ENCODE measurements around the gene TOMM34. TPM values are rescaled to one million over a fixed set of nuclear protein-coding genes. Genes with fewer than 3 reads are reported as not detected.

TOMM34 gene
- 100 to 1,000 TPM in 1 of 9 donors, 10 to 100 TPM in 8; 20.7 to 178 (median 52.1) TPM for total RNA-seq
- 100 to 1,000 TPM in 1 of 3 donors, 10 to 100 TPM in 2; 17.8 to 120 (median 30.7) TPM for polyA plus RNA-seq
- long read RNA-seq, donor 1, transcript TOMM34-201 (7 exons, 2,062 nt): major isoform, 81 of 142 reads
- long read RNA-seq, donor 1, partial matches to known transcripts: 56 of 142 reads
- long read RNA-seq, donor 1, other reads (novel, unspliced or antisense): 5 of 142 reads
- long read RNA-seq, donor 2, transcript TOMM34-201 (7 exons, 2,062 nt): major isoform, 39 of 87 reads
- long read RNA-seq, donor 2, partial matches to known transcripts: 40 of 87 reads
- long read RNA-seq, donor 2, other reads (novel, unspliced or antisense): 8 of 87 reads
- long read RNA-seq, donor 3, transcript TOMM34-201 (7 exons, 2,062 nt): major isoform, 47 of 92 reads
- long read RNA-seq, donor 3, partial matches to known transcripts: 40 of 92 reads
- long read RNA-seq, donor 3, other reads (novel, unspliced or antisense): 5 of 92 reads
- long read RNA-seq, donor 4, transcript TOMM34-201 (7 exons, 2,062 nt): major isoform, 34 of 41 reads
- long read RNA-seq, donor 4, partial matches to known transcripts: 0 of 41 reads
- long read RNA-seq, donor 4, other reads (novel, unspliced or antisense): 7 of 41 reads
- long read RNA-seq, donor 5, transcript TOMM34-201 (7 exons, 2,062 nt): major isoform, 133 of 147 reads
- long read RNA-seq, donor 5, partial matches to known transcripts: 3 of 147 reads
- long read RNA-seq, donor 5, other reads (novel, unspliced or antisense): 11 of 147 reads
- long read RNA-seq, donor 6, transcript TOMM34-201 (7 exons, 2,062 nt): major isoform, 26 of 29 reads
- long read RNA-seq, donor 6, partial matches to known transcripts: 2 of 29 reads
- long read RNA-seq, donor 6, other reads (novel, unspliced or antisense): 1 of 29 reads
- long read RNA-seq, donor 7, transcript TOMM34-201 (7 exons, 2,062 nt): major isoform, 41 of 86 reads
- long read RNA-seq, donor 7, partial matches to known transcripts: 45 of 86 reads
- long read RNA-seq, donor 7, other reads (novel, unspliced or antisense): 0 of 86 reads
- long read RNA-seq, donor 8, transcript TOMM34-201 (7 exons, 2,062 nt): major isoform, 67 of 194 reads
- long read RNA-seq, donor 8, partial matches to known transcripts: 127 of 194 reads
- long read RNA-seq, donor 8, other reads (novel, unspliced or antisense): 0 of 194 reads
- long read RNA-seq, donor 9, transcript TOMM34-201 (7 exons, 2,062 nt): major isoform, 58 of 126 reads
- long read RNA-seq, donor 9, partial matches to known transcripts: 68 of 126 reads
- long read RNA-seq, donor 9, other reads (novel, unspliced or antisense): 0 of 126 reads
- long read RNA-seq, donor 10, transcript TOMM34-201 (7 exons, 2,062 nt): major isoform, 19 of 114 reads
- long read RNA-seq, donor 10, partial matches to known transcripts: 95 of 114 reads
- long read RNA-seq, donor 10, other reads (novel, unspliced or antisense): 0 of 114 reads

DNA sequence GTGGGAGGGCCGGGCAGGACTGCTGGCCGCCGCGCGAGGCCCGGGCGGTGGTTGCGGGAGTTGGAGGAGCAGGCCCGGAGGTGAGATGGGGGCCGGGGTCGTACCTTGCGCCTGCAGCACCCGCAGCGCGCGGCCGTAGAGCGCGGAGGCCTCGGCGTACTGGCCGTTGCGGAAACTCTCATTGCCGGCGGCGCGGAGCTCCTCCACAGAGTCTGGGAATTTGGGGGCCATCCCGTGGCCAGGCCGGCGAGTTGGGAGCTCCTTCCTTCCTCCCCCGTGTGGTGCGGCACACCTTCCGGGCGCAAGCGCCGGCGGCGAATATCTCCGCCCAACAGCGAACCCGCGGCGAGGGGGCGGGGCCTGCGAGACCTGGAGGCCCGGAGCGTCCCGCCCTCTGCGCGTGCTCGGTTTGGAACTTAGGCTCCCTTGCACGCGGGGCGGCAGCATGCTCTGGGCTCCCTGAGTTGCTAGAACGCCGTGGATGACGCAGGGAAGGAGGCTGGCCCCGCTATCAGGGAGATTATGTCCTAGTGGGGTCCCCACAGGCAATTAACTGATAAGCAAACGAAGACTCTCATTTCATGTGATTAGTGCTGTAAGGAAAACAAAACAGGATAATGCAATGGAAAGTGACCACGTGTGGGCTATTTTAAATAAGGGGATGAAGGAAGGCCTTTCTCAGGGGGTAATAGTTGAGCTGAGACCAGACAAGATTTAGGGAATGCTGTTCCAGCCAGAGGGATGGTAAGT is at the start of gene TOMM34:
TOMM34 (minus strand) TSS at position 295 of the 750 bp plus-strand sequence; CDS start at position 231, 64 bp downstream.
- intact Hi-C loops (cut with DNase I): no loop called here
- H3K36me3 ChIP-seq (replicated peaks in 1 of 2): peaks cover 0 to 9% of the 10 kb centered on the region in 2 donors
- peak within 1 kb of the TSS in 4 of 5 donors; percentile 56 to 89 (median 82) for H3K27ac ChIP-seq
- TF ChIP-seq, protein P1, sequence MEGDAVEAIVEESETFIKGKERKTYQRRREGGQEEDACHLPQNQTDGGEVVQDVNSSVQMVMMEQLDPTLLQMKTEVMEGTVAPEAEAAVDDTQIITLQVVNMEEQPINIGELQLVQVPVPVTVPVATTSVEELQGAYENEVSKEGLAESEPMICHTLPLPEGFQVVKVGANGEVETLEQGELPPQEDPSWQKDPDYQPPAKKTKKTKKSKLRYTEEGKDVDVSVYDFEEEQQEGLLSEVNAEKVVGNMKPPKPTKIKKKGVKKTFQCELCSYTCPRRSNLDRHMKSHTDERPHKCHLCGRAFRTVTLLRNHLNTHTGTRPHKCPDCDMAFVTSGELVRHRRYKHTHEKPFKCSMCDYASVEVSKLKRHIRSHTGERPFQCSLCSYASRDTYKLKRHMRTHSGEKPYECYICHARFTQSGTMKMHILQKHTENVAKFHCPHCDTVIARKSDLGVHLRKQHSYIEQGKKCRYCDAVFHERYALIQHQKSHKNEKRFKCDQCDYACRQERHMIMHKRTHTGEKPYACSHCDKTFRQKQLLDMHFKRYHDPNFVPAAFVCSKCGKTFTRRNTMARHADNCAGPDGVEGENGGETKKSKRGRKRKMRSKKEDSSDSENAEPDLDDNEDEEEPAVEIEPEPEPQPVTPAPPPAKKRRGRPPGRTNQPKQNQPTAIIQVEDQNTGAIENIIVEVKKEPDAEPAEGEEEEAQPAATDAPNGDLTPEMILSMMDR (IDR thresholded peaks at IDR 0.05): no peak
- TF ChIP-seq POLR2A (IDR thresholded peaks at IDR 0.05): peak; percentile 63 to 85
- H3K9me3 ChIP-seq (replicated peaks in 1 of 3): no peaks in the 10 kb centered on the region
- no peaks in the 10 kb centered on the region for H3K27me3 ChIP-seq
- peaks cover 0 to 22% of the 10 kb centered on the region in 2 donors for H3K4me1 ChIP-seq (replicated peaks in 1 of 2)
- WGBS, 4 donors: 0 to 3% (median 1%) methylated on average over 23 to 60 of the region's 60 CpGs
- peak; percentile 93 to 97 (median 96) for DNase-seq
- H3K4me3 ChIP-seq: peak within 1 kb of the TSS in 2 of 4 donors; percentile 65 to 73

- intact Hi-C loops (cut with DNase I): no loop called here
- no peak overlapping the region for H3K27ac ChIP-seq
- H3K36me3 ChIP-seq (replicated peaks in 1 of 2): no peaks in the 10 kb centered on the region
- TF ChIP-seq, protein P1 (IDR thresholded peaks at IDR 0.05): no peak
- TF ChIP-seq POLR2A (IDR thresholded peaks at IDR 0.05): no peak
- no peaks in the 10 kb centered on the region for H3K9me3 ChIP-seq (replicated peaks in 1 of 3)
- no peak overlapping the region for H3K4me3 ChIP-seq
- no peaks in the 10 kb centered on the region for H3K4me1 ChIP-seq (replicated peaks in 1 of 2)
- no peaks in the 10 kb centered on the region for H3K27me3 ChIP-seq
- no peak for DNase-seq
These were observed 48.4 kb upstream of the TOMM34 start for GRCh38 chr20:45008521-45009049.

DNA sequence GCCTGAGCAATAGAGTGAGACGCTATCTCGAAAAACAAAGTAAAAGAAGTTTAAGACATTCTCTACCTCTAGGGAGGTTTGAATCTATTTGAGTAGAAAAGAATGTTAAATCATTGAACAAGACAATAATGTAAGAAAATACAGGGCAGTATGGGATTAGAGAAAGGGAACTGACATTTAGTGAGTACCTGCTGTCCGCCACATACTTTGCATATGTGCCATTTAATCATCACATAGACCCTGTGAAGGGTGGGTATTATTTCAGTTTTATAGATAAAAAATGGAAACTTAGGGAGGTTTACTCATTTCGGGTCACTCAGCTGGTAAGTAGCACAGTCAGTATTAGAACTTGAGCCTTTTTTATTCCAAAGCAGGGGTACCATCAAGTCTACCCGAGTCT is 37.5 kb upstream of the TOMM34 start:
- Histone ChIP-seq H3K4me1 (replicated peaks in 1 of 2) (no peaks in the 10 kb centered on the region), H3K9me3 (replicated peaks in 1 of 3) (no peaks in the 10 kb centered on the region), H3K27ac (no peak overlapping the region), H3K27me3 (no peaks in the 10 kb centered on the region), H3K4me3 (no peak overlapping the region), H3K36me3 (replicated peaks in 1 of 2) (peaks cover 0 to 49% of the 10 kb centered on the region in 2 donors)
- 91 to 97% (median 94%) methylated on average over 5 of the region's 5 CpGs for WGBS, 4 donors
- TF ChIP-seq, protein P1 (IDR thresholded peaks at IDR 0.05): no peak
- TF ChIP-seq POLR2A (IDR thresholded peaks at IDR 0.05): no peak
- DNase-seq: no peak
- intact Hi-C loops (cut with DNase I): no loop called here
